IMR-90 (cell line): ENCODE results near the gene APC.
A peak's percentile ranks its signal among the peaks of the same experiment; 100 is the strongest.

ENCODE experiments used
- CTCF ChIP-seq: conservative IDR thresholded peaks from 2 replicates; pipeline ENCODE4 v1.5.1; 2012; ENCODE audit warnings: mild to moderate bottlenecking, low read depth, low read length, improper control_type of control experiment
- MAFK ChIP-seq: IDR thresholded peaks from 2 replicates; pipeline ENCODE4 v1.6.1; 2012; ENCODE audit warnings: low read depth, low read length, improper control_type of control experiment
- MAZ ChIP-seq: IDR thresholded peaks from 2 replicates; pipeline ENCODE4 v1.6.1; 2012; ENCODE audit warnings: low read depth, mild to moderate bottlenecking, low read length, improper control_type of control experiment, moderate library complexity, borderline replicate concordance
- NFE2L2 ChIP-seq: fragments of 150-350 bp; IDR thresholded peaks from 2 replicates; pipeline ENCODE4 v1.6.1; 2016; ENCODE audit warnings: low read depth, mild to moderate bottlenecking, low read length
- POLR2A ChIP-seq: IDR thresholded peaks from 2 replicates; pipeline ENCODE4 v1.6.1; 2012; ENCODE audit warnings: mild to moderate bottlenecking, low read depth, low read length
- RAD21 ChIP-seq: IDR thresholded peaks from 2 replicates; pipeline ENCODE4 v1.6.1; 2012; ENCODE audit warnings: low read length, improper control_type of control experiment
- RFX5 ChIP-seq: IDR thresholded peaks from 2 replicates; pipeline ENCODE4 v1.8.0; 2012; ENCODE audit warnings: low read depth, mild to moderate bottlenecking, low read length, moderate library complexity
- SMC3 ChIP-seq: fragments of 150-350 bp; IDR thresholded peaks from 2 replicates; pipeline ENCODE4 v1.6.1; 2016; ENCODE audit warnings: low read depth, mild to moderate bottlenecking, antibody characterized with exemption, low read length, moderate library complexity

GRCh38 chr5:112737463-112738190 lies at the start of gene APC:
- TF ChIP-seq CTCF (no peak), POLR2A (0 out of 2 replicates have a peak, but pooled peaks have one; percentile 22), SMC3 (no peak), MAFK (no peak), RFX5 (no peak), RAD21 (no peak), MAZ (peak; percentile 58; the same call in 1 of the 2 replicates), NFE2L2 (no peak)
